Loucy (cell line): Measurements from ENCODE around the gene IL7R.

Experiments
- CTCF ChIP-seq: fragments of 200-600 bp; sonication (generic); conservative IDR thresholded peaks from 2 replicates; pipeline ENCODE4 v1.5.1; 2014; ENCODE audit warnings: mild to moderate bottlenecking, antibody characterized with exemption, low read length
- EZH2phosphoT487 ChIP-seq: fragments of 200-600 bp; IDR thresholded peaks from 2 replicates; pipeline ENCODE4 v1.6.1; 2018; ENCODE audit warnings: antibody characterized with exemption, mild to moderate bottlenecking, moderate library complexity, borderline replicate concordance

GRCh38 chr5:35823347-35824098, 33.2 kb upstream of the IL7R start:
- TF ChIP-seq CTCF (no peak), EZH2phosphoT487 (no peak)
